NCI-H2171 (cell line): Measurements from ENCODE around the gene ARHGEF25.
"Not testable (repeated sequence)": the region's sequence is repeated elsewhere in the genome, so short reads cannot be mapped to it uniquely, and the experiment has no call there.

Experiments used
- DNase-seq: peaks from one replicate; lab custom pipeline; 2025; lab: John Stamatoyannopoulos, UW

The ARHGEF25 gene

GRCh38 chr12:57586128-57586527 is 25.1 kb upstream of the ARHGEF25 start:
- no peak for DNase-seq

GRCh38 chr12:57586832-57587429 is 24.3 kb upstream of the ARHGEF25 start:
- DNase-seq = no peak

- DNase-seq = not testable (repeated sequence)
Measured at GRCh38 chr12:57588951-57589610, 22.2 kb upstream of the ARHGEF25 start.

GRCh38 chr12:57590479-57590863 is 20.8 kb upstream of the ARHGEF25 start:
- DNase-seq = no peak

- peak; percentile 73 for DNase-seq
Measured at GRCh38 chr12:57590864-57591781, 20.1 kb upstream of the ARHGEF25 start, which contains the start of gene PIP4K2C. Gene PIP4K2C, plus strand, starts transcription at chr12:57591192. Its CDS starts 98 bp downstream, at chr12:57591290.

- no peak for DNase-seq
Measured at GRCh38 chr12:57591782-57592325, 19.4 kb upstream of the ARHGEF25 start.

- peak; percentile 3 for DNase-seq
Measured at GRCh38 chr12:57592551-57593165, 18.6 kb upstream of the ARHGEF25 start.

- no peak for DNase-seq
Measured at GRCh38 chr12:57593187-57593586, 18.0 kb upstream of the ARHGEF25 start.

GRCh38 chr12:57600395-57600794 is 10.8 kb upstream of the ARHGEF25 start:
- DNase-seq = no peak

- no peak for DNase-seq
Measured at GRCh38 chr12:57602544-57602943, 8.7 kb upstream of the ARHGEF25 start.

GRCh38 chr12:57603324-57603723 is 7.9 kb upstream of the ARHGEF25 start:
- DNase-seq = no peak

GRCh38 chr12:57603815-57604453 is 7.3 kb upstream of the ARHGEF25 start:
- peak; percentile 12 for DNase-seq

GRCh38 chr12:57604454-57604991 is 6.7 kb upstream of the ARHGEF25 start, which contains the start of gene DTX3:
Gene DTX3, plus strand, starts transcription at chr12:57604824. Its CDS starts 1,694 bp downstream, at chr12:57606518.
- DNase-seq = peak; percentile 53

GRCh38 chr12:57604992-57605810 is 6.0 kb upstream of the ARHGEF25 start:
- no peak for DNase-seq

GRCh38 chr12:57605811-57606311 is 5.4 kb upstream of the ARHGEF25 start:
- no peak for DNase-seq

- no peak for DNase-seq
Measured at GRCh38 chr12:57606399-57606798, 4.8 kb upstream of the ARHGEF25 start.

- DNase-seq = no peak
Measured at GRCh38 chr12:57606821-57607220, 4.4 kb upstream of the ARHGEF25 start.

GRCh38 chr12:57607958-57608663 is 3.1 kb upstream of the ARHGEF25 start:
- DNase-seq = no peak

- DNase-seq = no peak
Measured at GRCh38 chr12:57609101-57609780, 2.0 kb upstream of the ARHGEF25 start.
